A172 (cell line): Measurements from ENCODE around the gene DOCK4. TPM values are rescaled to one million over a fixed set of nuclear protein-coding genes. Genes with fewer than 3 reads are reported as not detected.
A peak's percentile ranks its signal among the peaks of the same experiment; 100 is the strongest.

ENCODE experiments used
- DNase-seq: peaks from one replicate; pipeline ENCODE4 v3.0.0-alpha.2; 2015; ENCODE audit warnings: low spot score
- total RNA-seq: library from RNA; depleted of rRNA; stranded (reverse); fragments of >200 nt; shearing (Covaris generic); gene quantifications from 2 replicates; pipeline ENCODE4 v1.2.3, GENCODE V29; 2014

Gene DOCK4
- total RNA-seq, 1 experiment from 2014 or later, result 7.2 TPM

- peak; percentile 40 for DNase-seq
Measured at GRCh38 chr7:112009081-112009480, 197.1 kb downstream of the DOCK4 start.

DNA sequence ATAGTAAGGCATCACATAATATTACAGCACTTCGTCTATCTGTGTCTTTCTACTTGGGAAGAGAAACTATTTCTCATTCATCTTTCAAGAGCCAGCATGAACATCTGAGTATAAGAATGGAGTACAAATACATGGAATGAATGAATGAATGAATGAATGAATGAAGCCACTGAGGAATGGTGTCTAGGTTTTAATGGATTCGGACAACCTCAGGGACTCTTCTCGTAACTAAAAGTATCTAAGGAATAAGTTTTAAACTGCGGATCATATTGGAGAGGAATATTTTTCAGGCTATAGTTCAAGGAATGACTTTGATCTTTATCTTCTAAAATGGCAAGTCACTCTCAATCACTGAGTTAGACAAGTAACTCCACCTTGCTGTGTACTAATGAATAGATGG is 199.0 kb downstream of the DOCK4 start:
- DNase-seq, result no peak

GRCh38 chr7:112006071-112006470 is 200.1 kb downstream of the DOCK4 start:
- no peak for DNase-seq

DNA sequence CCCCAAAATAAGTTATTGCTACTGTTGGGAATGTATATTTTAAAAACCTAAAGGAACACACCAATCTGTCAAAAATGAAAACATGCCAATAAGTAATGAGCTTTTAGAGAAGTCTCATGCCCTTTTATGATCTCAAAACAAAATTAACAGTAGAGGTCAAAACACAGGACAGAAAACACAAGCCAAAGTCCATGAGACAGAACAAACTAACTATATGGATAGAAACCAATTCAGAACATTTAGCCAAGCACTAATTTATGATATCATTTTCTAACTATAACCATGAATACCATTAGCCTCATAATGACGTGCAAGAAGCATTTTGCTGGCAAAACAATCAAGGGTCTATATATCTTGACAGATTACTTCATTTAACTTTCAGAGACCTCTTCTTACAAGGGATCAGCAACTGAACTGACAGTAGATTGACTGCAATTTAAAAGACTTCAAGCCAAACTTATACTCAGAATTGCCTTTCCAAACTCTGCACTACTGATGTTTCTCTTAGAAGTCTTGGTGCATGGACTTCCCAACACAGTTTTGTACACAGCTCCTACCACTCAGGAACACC is 200.9 kb downstream of the DOCK4 start:
- no peak for DNase-seq

DNA sequence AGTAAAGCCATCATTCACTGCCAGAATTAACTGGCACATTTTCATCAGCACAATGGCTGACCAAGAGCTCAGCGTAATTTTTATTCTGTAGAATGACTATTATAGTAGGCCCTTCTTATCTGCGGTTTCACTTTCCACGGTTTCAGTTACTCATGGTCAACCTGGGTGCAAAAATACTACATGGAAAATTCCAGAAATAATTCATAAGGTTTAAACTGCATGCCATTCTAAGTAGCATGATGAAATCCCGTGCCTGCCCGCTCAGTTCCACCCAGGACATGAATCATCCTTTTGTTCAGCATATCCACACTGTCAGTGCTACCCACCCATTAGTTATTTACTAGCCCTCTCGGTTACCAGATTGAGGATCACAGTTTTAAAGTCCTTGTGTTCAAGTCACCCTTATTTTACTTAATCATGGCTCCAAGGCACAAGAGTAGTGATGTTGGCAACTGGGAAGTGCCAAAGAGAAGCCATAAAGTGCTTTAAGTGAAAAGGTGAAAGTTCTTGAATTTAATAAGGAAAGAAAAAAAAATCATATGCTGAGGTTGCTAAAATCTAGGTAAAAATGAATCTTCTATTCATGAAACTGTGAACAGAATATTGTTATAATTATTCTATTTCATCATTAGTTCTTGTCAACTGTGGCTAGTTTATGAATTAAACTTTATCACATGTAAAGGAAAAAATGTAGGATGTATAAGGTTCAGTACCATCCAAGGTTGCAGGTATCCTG is 204.9 kb downstream of the DOCK4 start:
- peak; percentile 89 for DNase-seq

DNA sequence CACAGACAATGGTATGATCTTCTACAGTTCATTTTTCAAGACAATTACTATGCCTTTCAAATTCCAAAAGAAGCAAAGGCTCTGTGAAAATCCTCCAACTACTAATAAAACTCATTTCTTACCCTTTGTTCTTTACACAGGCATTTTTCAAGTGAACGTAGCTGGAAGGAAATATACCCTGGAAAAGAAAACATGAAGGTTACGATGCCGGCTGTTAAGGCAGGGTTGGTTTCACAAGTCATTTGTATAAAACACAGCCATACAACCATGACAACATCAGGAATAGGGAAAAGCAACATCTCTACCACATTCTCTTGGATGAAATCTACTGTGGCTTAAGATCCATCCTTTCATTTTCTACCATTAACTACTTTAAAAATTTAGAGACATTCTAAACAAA is 207.9 kb downstream of the DOCK4 start:
- DNase-seq, result no peak

DNA sequence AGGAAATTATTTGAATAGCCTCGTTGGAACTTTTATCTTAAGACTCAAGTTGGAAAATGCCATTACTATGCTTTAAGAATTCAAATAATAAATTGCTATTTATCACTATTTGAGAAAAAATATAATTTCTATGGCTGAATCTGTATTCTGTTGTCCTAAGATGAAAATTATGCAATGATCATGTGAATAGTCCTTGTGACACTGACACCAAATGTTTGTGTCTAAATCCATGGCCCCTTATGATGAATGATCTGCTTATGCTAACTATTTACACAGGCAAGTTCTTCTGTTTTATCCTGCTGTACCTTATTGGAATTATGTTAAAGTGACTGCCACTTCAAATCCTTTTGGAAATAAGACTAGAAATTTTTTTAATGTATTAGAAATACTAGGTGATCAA is 208.7 kb downstream of the DOCK4 start:
- no peak for DNase-seq

GRCh38 chr7:111992601-111993000 is 213.6 kb downstream of the DOCK4 start:
- no peak for DNase-seq

GRCh38 chr7:111990643-111991042 is 215.6 kb downstream of the DOCK4 start:
- no peak for DNase-seq

- no peak for DNase-seq
Measured at GRCh38 chr7:111987886-111988285, 218.3 kb downstream of the DOCK4 start.

DNA sequence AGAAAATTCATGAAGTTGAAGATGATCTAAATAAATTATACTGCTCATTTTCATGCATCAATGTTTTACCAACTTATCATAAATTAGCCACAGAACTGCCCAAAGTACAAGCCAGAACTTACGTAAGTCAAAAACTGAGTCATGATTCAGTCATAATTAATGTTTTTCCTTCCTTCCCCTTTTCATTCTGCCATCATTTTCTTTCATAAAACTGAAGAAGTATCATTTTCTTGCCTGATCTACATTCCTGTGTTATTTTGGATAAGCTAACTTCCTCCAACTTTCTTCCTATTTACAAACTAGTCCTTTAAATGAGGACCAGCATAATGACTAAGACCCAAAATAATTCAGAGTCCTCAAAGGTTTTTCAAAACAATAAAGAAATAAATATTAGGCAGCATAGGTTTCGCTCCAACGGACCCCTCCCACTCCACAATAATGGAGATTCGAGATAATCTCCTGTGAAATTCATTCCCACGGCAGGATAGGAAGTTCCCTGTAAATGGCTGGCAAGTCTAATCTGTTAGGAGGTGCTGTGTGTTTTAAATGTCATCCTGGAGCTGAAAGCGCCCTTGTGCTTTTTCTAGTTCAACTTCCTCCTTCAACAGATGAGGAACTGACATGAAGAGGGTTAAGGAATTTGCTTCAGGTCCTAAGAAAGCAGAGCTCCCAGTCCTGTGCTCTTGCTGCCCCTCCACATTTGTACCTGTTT is 218.9 kb downstream of the DOCK4 start:
- peak; percentile 12 for DNase-seq

DNA sequence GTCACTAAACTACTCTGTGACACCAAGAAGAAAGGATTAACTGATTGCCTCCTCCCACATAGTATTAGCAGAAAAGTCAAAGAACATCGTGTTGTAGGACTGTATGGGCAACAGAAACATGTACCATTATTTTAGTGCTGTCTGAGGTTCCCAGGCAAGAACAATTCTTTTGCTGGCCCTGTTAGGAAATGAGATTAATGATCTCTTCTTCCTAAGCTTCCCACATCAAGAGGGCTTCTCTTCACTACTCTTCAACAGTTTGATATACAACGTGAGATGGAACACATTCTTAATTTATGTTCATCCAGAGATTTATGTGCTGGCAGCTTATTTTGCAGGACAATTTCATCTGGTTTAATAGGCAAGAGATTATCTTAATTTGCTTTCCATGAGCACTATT is 219.6 kb downstream of the DOCK4 start:
- DNase-seq, result no peak

GRCh38 chr7:111985798-111986197 is 220.4 kb downstream of the DOCK4 start:
- no peak for DNase-seq

DNA sequence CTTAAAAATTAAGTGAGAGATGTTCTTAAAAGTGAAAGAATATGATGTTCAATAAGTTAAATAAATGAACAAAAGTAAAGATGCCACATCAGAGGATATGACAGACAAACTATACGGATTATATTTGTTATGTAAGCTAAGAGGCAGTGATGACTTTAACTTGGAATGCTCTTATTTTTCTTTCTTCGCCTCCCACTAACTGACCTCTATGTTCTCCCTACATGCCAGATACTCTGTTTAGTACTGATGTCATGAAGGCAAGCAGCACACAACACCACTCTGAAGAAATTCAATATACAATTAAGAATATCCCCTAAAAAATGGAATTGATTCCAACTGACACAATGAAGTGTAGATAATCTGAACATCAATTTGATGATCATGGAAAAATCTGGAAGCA is 223.4 kb downstream of the DOCK4 start:
- no peak for DNase-seq

DNA sequence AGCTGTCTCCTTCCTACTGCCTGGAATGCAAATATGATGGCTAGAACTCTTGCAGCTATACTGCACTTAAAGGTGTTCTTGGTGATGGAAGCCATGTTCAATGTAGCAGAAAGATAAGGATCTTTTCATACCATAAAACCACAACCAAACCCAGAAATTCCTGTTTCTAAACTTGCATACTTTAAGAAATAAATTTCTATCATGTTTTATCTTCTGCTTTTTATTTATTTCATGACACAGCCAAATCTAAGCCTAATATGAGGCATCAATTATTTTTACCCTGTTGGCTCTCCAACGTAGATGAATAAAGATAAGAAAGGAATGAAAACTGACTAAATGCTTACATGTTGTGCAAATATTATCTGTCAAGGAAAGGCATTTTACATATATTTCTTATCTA is 224.1 kb downstream of the DOCK4 start:
- DNase-seq, result no peak

DNA sequence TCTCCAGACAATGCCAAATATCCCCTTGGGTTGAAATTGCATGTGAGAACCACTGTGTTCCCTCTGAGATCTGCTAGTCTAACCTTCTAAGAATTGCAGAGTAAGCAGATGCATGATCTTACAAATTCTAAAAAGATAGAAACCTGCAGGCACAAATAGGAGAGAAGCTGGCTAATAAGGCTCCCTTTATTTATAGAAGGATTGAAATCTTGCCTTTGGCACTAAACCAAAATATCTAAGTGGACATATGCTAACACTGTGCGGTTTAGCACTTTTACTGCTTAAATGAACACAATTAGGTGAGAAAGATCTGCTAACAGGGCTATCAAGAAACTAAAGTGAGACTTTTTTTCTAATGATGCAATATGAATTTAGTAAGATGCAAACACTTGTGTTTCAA is 225.5 kb downstream of the DOCK4 start:
- no peak for DNase-seq

GRCh38 chr7:111975346-111975745 is 230.9 kb downstream of the DOCK4 start:
- DNase-seq, result no peak

GRCh38 chr7:111960984-111961383 is 245.2 kb downstream of the DOCK4 start:
- no peak for DNase-seq

DNA sequence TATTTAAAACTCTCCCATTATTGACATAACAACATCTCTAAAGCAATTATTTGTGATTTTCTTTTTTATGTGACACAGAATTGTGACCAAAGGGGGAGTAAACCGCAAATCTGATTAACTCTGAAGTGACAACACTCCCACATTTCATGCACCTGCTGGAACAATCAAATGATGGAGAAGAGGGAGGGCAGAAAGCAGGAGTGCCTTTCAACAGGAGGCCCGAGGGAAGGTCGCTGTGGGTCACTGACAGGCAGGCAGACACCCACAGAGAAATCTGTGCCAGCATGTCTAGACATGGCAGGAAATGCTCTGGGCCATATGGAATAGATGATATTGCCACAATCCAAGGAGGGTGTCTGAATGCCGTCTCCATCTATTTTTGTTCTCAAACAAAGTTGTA is 247.3 kb downstream of the DOCK4 start:
- no peak for DNase-seq

DNA sequence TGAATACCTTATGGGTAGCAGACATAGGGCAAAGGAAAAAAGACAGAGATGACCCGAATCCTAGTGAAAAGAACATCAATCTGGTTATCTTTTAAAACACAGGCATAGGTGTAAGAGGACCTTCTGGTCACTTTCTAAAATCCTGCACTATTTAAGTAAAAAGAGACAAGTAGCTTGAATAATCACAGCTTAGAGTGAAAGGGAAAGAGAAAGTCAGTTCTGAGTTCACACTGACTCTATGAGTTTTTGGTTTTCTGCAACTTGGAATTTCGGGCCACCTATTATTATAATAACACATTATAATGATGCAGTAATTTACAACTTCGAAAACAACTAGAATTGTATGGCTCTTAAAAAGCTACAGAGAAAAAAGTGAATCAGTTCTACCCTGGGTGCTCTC is 247.8 kb downstream of the DOCK4 start:
- DNase-seq, result no peak

DNA sequence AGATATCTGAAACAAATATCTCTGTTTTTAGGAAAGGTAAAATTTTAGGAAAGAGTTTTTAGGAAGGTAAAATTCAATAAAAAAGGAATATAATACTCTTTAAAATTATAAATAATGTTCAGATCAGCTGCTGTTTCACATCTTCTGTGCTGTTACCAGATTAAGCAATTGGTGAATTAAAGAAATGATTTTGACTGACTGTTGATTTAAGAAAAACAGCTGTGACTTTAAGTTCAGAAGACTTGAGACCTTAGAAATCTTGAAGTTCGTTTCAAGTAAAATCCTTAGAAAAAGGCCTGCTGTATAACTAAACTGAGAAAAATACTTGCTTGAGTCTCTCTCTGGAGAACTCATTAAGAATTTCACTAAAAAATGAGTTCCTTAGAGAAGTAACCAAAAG is 250.6 kb downstream of the DOCK4 start:
- no peak for DNase-seq

DNA sequence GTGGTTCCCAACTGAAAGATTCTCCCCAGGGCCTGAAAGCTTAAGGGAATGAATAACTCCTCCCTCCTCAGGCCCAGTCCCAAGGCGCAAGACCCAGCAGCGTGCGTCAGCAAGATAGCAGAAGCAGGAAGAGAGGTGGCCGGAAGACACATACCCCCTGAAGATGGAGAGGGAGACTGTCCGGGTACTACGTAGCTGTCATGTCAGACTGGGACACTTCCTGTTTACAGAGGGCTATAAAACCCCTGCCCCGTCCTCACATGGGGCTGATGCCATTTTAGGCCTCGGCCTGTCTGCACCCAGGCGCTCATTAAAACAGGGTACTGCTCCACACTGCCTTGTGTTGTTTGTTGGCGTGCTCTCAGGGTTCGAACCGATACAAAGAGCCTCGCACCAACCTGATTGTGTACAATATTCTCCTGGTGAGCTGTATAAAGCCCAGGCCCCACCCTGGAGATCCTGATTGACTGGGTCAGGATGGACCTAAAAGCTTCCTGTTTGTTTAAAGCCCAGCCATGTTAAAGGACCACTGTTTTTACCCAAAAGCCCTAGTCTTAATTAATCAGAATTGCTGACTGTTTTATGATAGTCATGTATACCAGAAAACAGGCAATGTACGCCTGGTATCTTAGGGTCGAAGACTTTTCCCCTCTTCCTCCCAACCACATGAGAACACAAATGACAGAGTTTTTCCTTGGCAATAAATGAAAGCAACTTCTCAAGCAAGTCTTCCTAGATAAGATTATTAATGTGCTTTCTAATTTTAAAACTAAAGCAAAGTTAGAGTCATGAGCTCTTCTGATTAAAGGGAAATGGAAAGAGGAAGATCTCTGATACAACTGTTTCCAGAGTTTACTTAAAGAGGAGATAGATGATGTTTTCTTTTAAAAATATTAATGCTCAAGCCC is 251.5 kb downstream of the DOCK4 start:
- DNase-seq, result no peak
